Ovary (tissue), 3 donors: ENCODE results near the gene TMEM109.

Experiments
- EP300 ChIP-seq: sonication (generic); formaldehyde crosslinking; IDR thresholded peaks from one replicate; pipeline ENCODE4 v1.6.1; 2017; ENCODE audit warnings: antibody characterized with exemption
- POLR2A ChIP-seq: fragments of 450-650 bp; IDR thresholded peaks from one replicate; pipeline ENCODE4 v1.6.1; 2017; ENCODE audit warnings: antibody characterized with exemption, mild to moderate bottlenecking, moderate library complexity
- TF ChIP-seq, protein P1 (sequence below), 3 donors: fragments of 450-650 bp in 2 of 3; fragments of 200-600 bp in 1 of 3; IDR thresholded peaks; one replicate each; pipeline versions ENCODE4 v1.5.1 to v1.8.0; 2016 to 2022; ENCODE audit warnings: antibody characterized with exemption in 3 of 3, mild to moderate bottlenecking in 1 of 3
- donor health status: DM: no; HTN: no; CAD: no.

DNA sequence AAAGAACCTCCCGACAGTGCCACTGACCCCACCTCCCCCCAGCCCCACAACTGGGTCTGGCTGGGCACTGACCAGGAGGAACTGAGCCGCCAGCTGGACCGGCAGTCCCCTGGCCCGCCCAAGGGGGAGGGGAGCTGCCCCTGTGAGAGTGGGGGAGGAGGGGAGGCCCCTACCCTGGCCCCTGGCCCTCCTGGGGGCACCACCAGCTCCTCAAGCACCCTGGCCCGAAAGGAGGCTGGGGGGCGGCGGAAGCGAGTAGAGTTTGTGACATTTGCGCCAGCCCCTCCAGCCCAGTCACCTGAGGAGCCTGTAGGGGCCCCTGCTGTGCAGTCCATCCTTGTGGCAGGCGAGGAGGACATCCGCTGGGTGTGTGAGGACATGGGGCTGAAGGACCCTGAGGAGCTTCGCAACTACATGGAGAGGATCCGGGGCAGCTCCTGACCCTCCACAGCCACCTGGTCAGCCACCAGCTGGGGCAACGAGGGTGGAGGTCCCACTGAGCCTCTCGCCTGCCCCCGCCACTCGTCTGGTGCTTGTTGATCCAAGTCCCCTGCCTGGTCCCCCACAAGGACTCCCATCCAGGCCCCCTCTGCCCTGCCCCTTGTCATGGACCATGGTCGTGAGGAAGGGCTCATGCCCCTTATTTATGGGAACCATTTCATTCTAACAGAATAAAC, 22.6 kb downstream of the TMEM109 start:
- TF ChIP-seq, protein P1, sequence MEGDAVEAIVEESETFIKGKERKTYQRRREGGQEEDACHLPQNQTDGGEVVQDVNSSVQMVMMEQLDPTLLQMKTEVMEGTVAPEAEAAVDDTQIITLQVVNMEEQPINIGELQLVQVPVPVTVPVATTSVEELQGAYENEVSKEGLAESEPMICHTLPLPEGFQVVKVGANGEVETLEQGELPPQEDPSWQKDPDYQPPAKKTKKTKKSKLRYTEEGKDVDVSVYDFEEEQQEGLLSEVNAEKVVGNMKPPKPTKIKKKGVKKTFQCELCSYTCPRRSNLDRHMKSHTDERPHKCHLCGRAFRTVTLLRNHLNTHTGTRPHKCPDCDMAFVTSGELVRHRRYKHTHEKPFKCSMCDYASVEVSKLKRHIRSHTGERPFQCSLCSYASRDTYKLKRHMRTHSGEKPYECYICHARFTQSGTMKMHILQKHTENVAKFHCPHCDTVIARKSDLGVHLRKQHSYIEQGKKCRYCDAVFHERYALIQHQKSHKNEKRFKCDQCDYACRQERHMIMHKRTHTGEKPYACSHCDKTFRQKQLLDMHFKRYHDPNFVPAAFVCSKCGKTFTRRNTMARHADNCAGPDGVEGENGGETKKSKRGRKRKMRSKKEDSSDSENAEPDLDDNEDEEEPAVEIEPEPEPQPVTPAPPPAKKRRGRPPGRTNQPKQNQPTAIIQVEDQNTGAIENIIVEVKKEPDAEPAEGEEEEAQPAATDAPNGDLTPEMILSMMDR (IDR thresholded peaks at IDR 0.05), result no peak
- TF ChIP-seq POLR2A, result no peak
- no peak for TF ChIP-seq EP300
